Hepatocyte (in vitro differentiated cells): Measurements from ENCODE around the gene BACH2. TPM values are rescaled to one million over a fixed set of nuclear protein-coding genes. Genes with fewer than 3 reads are reported as not detected.

Source experiments
- DNase-seq: peaks from one replicate; pipeline ENCODE4 v3.0.0-alpha.2; 2016; ENCODE audit warnings: low spot score
- H2AFZ ChIP-seq: fragments of 200-600 bp; sonication (generic); 2 replicates; pipeline ENCODE4 v1.6.0; 2016; ENCODE audit warnings: antibody characterized with exemption, mild to moderate bottlenecking
- H3K27ac ChIP-seq: fragments of 200-600 bp; sonication (generic); 2 replicates; pipeline ENCODE4 v1.5.1; 2016; ENCODE audit warnings: mild to moderate bottlenecking
- H3K27me3 ChIP-seq: fragments of 200-600 bp; sonication (generic); 2 replicates; pipeline ENCODE4 v1.6.1; 2016
- H3K36me3 ChIP-seq: fragments of 200-600 bp; sonication (generic); replicated peaks from 2 replicates; pipeline ENCODE4 v1.5.1; 2016; ENCODE audit warnings: low read depth; ENCODE audit not compliant: insufficient read depth
- H3K4me1 ChIP-seq: fragments of 200-600 bp; sonication (generic); 2 replicates; pipeline ENCODE4 v1.5.1; 2016; ENCODE audit warnings: mild to moderate bottlenecking, moderate library complexity; ENCODE audit not compliant: insufficient read depth
- H3K4me2 ChIP-seq: fragments of 200-600 bp; sonication (generic); 2 replicates; pipeline ENCODE4 v1.6.0; 2016
- H3K4me3 ChIP-seq: fragments of 200-600 bp; sonication (generic); 2 replicates; pipeline ENCODE4 v1.5.1; 2016; ENCODE audit warnings: mild to moderate bottlenecking
- H3K79me2 ChIP-seq: fragments of 200-600 bp; sonication (generic); 2 replicates; pipeline ENCODE4 v1.6.0; 2017; ENCODE audit warnings: mild to moderate bottlenecking
- H3K9me2 ChIP-seq: fragments of 200-600 bp; sonication (generic); replicated peaks from 2 replicates; pipeline ENCODE4 v1.6.0; 2017; ENCODE audit warnings: mild to moderate bottlenecking; ENCODE audit not compliant: insufficient read depth
- H3K9me3 ChIP-seq: fragments of 200-600 bp; sonication (generic); 2 replicates; pipeline ENCODE4 v1.5.1; 2016; ENCODE audit warnings: low read depth, mild to moderate bottlenecking
- H4K20me1 ChIP-seq: fragments of 200-600 bp; sonication (generic); 2 replicates; pipeline ENCODE4 v1.6.0; 2016; ENCODE audit warnings: mild to moderate bottlenecking; ENCODE audit not compliant: insufficient read depth, poor library complexity, severe bottlenecking
- EZH2 ChIP-seq: fragments of 200-600 bp; sonication (generic); IDR thresholded peaks from 2 replicates; pipeline ENCODE4 v1.6.1; 2016; ENCODE audit warnings: antibody characterized with exemption, mild to moderate bottlenecking, borderline replicate concordance
- EZH2phosphoT487 ChIP-seq: fragments of 200-600 bp; sonication (generic); IDR thresholded peaks from one replicate; pipeline ENCODE4 v1.6.1; 2018; ENCODE audit warnings: antibody characterized with exemption, mild to moderate bottlenecking, low read depth, moderate library complexity; ENCODE audit not compliant: unreplicated experiment, severe bottlenecking
- WGBS: methylation state at CpG from one replicate; pipeline ENCODE4 v1.1.6; 2016; ENCODE audit warnings: low lambda C conversion rate; ENCODE audit errors: missing lambda C conversion rate; 5-methylcytosine and 5-hydroxymethylcytosine counted together
- polyA plus RNA-seq: library from polyadenylated mRNA; unstranded; fragments of >200 nt; fragmentation: Nextera tagmentation; extraction: Ambion mirVana; gene quantifications from 2 replicates; pipeline ENCODE4 v1.2.1, GENCODE V29; 2016
- total RNA-seq: library from RNA; depleted of rRNA; stranded (reverse); fragments of >200 nt; gene quantifications from 2 replicates; pipeline ENCODE4 v1.2.3, GENCODE V29; 2014
- TF ChIP-seq, protein P1 (sequence below): fragments of 200-600 bp; sonication (generic); IDR thresholded peaks from 2 replicates; pipeline ENCODE4 v1.5.1; 2016; ENCODE audit warnings: antibody characterized with exemption, mild to moderate bottlenecking; ENCODE audit not compliant: poor library complexity

BACH2 gene
- total and polyA plus RNA-seq, 2 experiments from 2014 or later: 2.3 to 2.6 TPM

DNA sequence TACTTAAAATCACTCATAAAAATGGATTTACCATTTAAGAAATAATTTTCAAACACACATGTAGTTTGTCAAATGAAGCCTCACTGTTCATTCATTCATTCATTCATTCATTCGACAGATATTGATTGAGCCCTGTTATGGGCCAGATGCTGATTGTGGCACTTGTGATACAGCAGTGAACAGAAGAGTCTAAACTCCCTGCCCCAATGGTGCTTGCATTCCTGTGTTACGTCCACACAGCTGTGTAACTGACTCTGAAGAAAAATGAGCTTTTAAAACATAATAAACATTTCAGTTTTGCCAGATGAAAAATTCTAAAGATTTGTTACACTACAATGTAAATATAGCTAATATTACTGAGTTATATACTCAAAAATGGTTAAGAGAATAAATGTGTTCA is 46.2 kb downstream of the BACH2 start:
- TF ChIP-seq, protein P1, sequence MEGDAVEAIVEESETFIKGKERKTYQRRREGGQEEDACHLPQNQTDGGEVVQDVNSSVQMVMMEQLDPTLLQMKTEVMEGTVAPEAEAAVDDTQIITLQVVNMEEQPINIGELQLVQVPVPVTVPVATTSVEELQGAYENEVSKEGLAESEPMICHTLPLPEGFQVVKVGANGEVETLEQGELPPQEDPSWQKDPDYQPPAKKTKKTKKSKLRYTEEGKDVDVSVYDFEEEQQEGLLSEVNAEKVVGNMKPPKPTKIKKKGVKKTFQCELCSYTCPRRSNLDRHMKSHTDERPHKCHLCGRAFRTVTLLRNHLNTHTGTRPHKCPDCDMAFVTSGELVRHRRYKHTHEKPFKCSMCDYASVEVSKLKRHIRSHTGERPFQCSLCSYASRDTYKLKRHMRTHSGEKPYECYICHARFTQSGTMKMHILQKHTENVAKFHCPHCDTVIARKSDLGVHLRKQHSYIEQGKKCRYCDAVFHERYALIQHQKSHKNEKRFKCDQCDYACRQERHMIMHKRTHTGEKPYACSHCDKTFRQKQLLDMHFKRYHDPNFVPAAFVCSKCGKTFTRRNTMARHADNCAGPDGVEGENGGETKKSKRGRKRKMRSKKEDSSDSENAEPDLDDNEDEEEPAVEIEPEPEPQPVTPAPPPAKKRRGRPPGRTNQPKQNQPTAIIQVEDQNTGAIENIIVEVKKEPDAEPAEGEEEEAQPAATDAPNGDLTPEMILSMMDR: no peak
- Histone ChIP-seq H3K9me2 (no peaks in the 10 kb centered on the region), H3K79me2 (no peaks in the 10 kb centered on the region), H3K27ac (no peak overlapping the region), H3K4me3 (no peak overlapping the region), H4K20me1 (no peaks in the 10 kb centered on the region), H3K36me3 (no peaks in the 10 kb centered on the region), H3K27me3 (no peaks in the 10 kb centered on the region), H2AFZ (no peak overlapping the region), H3K4me2 (no peak overlapping the region), H3K9me3 (no peaks in the 10 kb centered on the region), H3K4me1 (no peaks in the 10 kb centered on the region)
- WGBS: 93% methylated on average over 2 of the region's 2 CpGs
- no peak for DNase-seq

DNA sequence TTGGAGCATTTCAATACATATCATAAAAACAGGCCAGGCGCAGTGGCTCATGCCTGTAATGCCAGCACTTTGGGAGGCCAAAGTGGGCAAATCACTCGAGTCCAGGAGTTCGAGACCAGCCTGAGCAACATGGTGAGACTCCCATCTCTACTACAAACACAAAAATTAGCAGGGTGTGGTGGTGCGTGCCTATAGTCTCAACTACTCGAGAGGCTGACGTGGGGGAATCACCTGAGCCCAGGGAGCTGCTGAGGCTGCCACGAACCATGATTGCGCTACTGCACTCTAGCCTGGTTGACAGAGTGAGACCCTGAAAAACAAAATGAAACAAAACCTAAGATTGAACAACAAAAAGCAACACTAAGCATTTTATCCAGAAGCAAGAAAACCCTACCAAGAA is 47.2 kb downstream of the BACH2 start:
- Histone ChIP-seq H4K20me1 (no peaks in the 10 kb centered on the region), H3K9me3 (no peaks in the 10 kb centered on the region), H2AFZ (no peak overlapping the region), H3K27me3 (no peaks in the 10 kb centered on the region), H3K79me2 (no peaks in the 10 kb centered on the region), H3K9me2 (no peaks in the 10 kb centered on the region), H3K4me2 (no peak overlapping the region), H3K4me1 (no peaks in the 10 kb centered on the region), H3K27ac (no peak overlapping the region), H3K36me3 (no peaks in the 10 kb centered on the region), H3K4me3 (no peak overlapping the region)
- 93% methylated on average over 8 of the region's 8 CpGs for WGBS
- DNase-seq: no peak
- TF ChIP-seq EZH2 (no peak), EZH2phosphoT487 (no peak)
- TF ChIP-seq, protein P1: no peak

DNA sequence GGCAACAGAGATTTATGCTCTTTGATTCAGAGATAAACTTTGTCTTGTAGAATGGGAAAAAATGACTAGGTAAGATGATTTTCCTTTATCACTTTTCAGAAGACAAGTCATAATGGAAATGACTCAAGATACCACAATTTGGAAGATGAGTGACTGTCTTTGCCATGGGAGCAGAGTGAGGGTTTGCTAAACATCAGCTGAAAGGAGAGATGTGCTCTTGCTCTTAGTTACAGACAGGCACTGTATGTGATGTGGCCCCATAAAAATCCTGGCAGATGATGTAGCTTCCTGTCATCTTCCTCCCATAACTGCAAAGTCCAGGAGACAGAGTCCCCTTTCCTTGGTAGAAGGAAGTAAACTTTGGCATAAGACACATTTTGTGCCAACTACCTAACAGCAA is 47.6 kb downstream of the BACH2 start:
- DNase-seq: no peak
- Histone ChIP-seq H2AFZ (no peak overlapping the region), H3K79me2 (no peaks in the 10 kb centered on the region), H3K27ac (no peak overlapping the region), H3K4me2 (no peak overlapping the region), H3K9me2 (no peaks in the 10 kb centered on the region), H3K4me1 (no peaks in the 10 kb centered on the region), H3K27me3 (no peaks in the 10 kb centered on the region), H4K20me1 (no peaks in the 10 kb centered on the region), H3K9me3 (no peaks in the 10 kb centered on the region), H3K36me3 (no peaks in the 10 kb centered on the region), H3K4me3 (no peak overlapping the region)
- TF ChIP-seq EZH2phosphoT487 (no peak), EZH2 (no peak)
- TF ChIP-seq, protein P1: no peak

DNA sequence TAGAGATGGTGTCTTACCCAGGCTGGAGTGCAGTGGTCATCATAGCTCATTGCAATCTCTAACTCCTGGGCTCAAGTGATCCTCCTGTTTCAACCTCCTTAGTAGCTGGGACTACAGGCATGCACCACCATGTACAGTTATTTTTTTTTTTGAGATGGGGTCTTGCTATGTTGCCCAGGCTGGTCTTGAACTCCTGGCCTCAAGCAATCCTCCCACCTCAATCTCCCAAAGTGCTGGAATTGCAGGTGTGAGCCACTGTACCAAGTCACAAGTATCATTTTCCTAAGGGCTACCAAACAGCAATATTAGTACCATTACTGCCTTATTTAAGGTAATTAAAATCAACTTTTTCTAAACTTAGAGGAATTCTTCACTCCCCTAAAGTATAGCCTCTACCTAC is 49.4 kb downstream of the BACH2 start:
- Histone ChIP-seq H3K27me3 (no peaks in the 10 kb centered on the region), H2AFZ (no peak overlapping the region), H3K4me3 (no peak overlapping the region), H3K9me2 (no peaks in the 10 kb centered on the region), H3K79me2 (no peaks in the 10 kb centered on the region), H3K4me2 (no peak overlapping the region), H3K36me3 (no peaks in the 10 kb centered on the region), H3K4me1 (no peaks in the 10 kb centered on the region), H3K9me3 (no peaks in the 10 kb centered on the region), H3K27ac (no peak overlapping the region), H4K20me1 (no peaks in the 10 kb centered on the region)
- TF ChIP-seq, protein P1: no peak
- TF ChIP-seq EZH2phosphoT487: no peak
- TF ChIP-seq EZH2: no peak
- DNase-seq: no peak
